ENCODE data around the gene WDR76.
"Not testable (repeated sequence)": the region's sequence is repeated elsewhere in the genome, so short reads cannot be mapped to it uniquely, and the experiment has no call there.

Gene WDR76

GRCh38 chr15:43824302-43825246 is 2.2 kb upstream of the WDR76 start, which contains the start of gene MFAP1:
TSS of gene MFAP1 (minus strand) at chr15:43824690. CDS start at chr15:43824569, 121 bp downstream.
- peak; percentile 94 for DNase-seq

- not testable (repeated sequence) for DNase-seq
These were observed 1.5 kb upstream of the WDR76 start for GRCh38 chr15:43825305-43825704.

GRCh38 chr15:43826029-43826507 is 734 bp upstream of the WDR76 start:
- DNase-seq: no peak

- DNase-seq: no peak
These were observed 1.4 kb downstream of the WDR76 start for GRCh38 chr15:43828061-43828657.

DNA sequence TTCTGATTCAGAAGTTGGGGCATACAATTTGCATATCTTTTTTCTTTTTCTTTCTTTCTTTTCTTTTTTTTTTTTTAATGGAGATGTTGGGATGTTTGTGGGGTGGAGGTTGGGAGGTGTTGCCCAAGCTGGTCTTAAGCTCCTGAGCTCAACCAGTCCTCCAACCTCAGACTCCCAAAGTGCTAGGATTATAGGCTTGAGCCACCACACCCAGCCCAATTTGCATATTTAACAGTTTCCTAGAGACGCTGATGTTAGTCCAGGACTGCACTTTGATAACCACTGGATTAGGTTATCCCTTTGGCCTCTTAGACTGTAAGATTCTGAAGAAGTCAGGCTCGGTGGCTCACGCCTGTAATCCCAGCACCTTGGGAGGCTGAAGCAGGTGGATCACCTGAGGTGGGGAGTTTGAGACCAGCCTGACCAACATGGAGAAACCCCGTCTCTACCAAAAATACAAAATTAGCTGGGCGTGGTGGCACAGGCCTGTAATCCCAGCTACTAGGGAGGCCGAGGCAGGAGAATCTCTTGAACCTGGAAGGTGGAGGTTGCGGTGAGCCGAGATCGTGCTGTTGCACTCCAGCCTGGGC is 3.2 kb downstream of the WDR76 start:
- not testable (repeated sequence) for DNase-seq

DNA sequence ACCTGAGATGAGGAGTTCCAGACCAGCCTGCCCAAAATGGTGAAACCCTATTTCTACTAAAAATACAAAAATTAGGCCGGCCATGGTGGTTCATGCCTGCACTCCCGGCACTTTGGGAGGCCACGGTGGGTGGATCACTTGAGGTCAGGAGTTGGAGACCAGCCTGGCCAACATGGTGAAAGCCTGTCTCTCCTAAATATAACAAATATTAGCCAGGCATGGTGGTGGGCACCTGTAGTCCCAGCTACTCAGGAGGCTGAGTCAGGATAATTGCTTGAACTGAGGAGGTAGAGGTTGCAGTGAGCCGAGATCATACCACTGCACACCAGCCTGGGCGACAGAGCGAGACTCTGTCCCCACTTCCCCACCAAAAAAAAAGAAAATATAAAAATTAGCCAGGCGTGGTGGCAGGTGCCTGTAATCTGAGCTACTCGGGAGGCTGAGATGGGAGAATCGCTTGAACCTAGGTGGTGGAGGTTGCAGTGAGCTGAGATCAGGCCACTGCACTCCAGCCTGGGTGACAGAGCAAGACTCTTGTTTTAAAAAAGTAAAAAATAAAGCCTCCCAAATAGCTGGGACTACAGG is 4.0 kb downstream of the WDR76 start:
- DNase-seq: not testable (repeated sequence)

GRCh38 chr15:43831519-43832052 is 4.8 kb downstream of the WDR76 start:
- not testable (repeated sequence) for DNase-seq

DNA sequence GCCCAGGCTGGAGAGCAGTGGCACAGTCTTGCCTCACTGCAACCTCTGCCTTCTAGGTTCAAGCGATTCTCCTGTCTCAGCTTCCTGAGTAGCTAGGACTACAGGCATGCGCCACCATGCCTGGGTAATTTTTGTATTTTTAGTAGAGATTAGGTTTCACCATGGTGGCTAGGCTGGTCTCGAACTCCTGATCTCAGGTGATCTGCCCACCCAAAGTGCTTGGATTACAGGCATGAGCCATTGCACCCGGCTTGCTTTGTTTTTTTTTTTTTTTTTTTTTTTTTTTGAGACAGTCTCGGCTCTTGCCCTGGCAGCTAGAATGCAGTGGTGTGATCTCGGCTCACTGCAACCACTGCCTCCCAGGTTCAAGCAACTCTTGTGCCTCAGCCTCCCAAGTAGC is 5.7 kb downstream of the WDR76 start:
- not testable (repeated sequence) for DNase-seq

DNA sequence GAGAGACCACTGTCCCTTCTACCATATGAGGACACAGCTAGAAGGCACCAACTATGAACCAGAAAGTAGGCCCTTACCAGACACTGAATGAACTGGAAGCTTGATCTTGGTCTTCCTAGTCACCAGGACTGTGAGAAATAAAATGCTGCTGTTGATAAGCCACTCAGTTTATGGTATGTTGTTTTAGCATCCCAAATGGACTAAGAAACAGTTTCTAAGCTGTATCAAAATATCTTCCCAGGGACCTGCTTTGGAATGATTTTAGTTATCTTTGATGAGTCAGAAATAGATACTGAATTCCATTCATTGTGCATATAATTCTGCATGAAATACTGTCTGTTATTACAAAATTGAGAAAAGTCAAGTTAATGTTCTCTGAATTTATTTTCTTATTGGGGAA is 18.6 kb downstream of the WDR76 start:
- no peak for DNase-seq

DNA sequence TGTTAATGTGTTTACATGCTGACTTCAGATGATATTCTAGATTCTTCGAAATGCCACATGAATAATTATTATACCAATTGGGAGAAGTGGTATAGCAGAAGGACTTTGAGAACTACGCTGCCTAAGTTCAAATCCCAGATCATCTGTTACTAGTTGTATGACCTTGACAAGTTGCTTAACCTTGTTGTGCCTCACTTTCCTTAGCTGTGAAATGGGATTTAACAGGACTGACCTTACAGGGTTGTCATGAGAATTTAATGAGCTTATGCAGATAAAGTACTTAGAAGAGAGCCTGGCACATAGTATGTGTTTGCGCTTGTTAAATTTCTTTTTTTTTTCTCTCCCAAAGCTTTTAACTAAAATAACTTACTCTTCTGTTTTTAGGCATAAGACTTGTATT is 24.4 kb downstream of the WDR76 start:
- DNase-seq: no peak

DNA sequence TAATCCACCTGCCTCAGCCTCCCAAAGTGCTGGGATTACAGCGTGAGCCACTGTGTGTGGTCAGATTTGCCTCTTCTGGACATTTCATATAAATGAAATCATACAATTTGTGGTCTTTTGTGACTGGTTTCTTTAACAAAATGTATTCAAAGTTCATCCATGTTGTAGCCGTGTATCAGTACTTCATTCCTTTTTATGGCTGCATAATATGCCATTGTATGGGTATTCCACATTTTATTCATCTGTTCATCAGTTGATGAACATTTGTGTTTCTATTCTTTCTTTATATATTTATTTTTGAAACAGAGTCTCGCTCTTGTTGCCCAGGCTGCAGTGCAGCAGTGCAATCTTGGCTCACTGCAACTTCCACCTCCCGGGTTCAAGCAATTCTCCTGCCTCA is 25.8 kb downstream of the WDR76 start:
- no peak for DNase-seq

GRCh38 chr15:43854801-43855200 is 28.0 kb downstream of the WDR76 start:
- no peak for DNase-seq

DNA sequence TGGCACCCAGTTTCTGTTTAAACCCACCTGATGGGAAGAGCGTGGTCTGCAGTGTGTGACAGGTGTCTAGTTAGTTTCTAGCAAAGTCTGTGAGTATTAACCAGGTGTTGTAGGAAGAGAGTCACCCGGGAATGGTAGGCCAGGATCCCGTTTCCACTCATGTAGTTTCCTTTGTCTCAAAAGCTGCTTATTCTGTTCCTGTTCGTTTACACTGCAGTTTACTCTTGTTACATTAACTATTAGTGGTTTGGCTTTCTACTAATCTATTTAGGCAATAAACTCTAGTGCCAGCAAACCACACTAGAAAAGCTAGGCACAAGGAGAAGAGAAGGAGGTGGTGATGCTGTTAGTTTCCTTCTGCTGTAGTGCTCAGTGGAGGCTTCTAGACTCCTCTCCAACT is 32.7 kb downstream of the WDR76 start:
- no peak for DNase-seq

DNA sequence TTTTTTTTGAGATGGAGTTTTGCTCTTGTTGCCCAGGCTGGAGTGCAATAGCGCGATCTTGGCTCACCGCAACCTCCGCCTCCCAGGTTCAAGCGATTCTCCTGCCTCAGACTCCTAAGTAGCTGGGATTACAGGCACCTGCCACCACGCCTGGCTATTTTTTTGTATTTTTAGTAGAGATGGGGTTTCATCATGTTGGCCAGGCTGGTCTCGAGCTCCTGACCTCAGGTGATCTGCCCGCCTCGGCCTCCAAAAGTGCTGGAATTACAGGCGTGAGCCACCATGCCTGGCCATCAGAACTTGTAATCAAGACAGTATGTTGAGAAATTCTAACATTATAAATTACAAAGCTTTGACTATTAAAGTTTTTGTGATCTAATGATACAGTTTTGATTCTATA is 39.8 kb downstream of the WDR76 start:
- DNase-seq: not testable (repeated sequence)

DNA sequence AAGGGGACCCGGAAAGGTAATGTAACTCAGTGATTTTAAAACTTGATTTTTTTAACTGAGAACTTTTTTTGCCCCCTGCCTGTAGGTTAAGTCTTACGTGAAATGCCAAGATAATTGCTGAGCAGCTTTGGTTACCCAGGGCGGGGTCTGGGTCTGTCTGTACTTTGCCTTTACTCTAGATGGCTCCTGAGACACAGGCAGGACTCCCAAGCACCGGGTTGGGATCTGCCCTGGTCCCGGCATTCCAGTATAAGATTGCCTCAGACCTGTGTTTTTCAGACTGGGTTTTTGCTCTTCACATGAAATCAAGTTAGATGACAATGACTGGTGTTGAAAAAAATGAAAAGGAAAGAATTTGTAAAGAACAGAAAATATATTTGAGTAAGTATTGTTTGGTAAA is 40.3 kb downstream of the WDR76 start:
- DNase-seq: no peak

DNA sequence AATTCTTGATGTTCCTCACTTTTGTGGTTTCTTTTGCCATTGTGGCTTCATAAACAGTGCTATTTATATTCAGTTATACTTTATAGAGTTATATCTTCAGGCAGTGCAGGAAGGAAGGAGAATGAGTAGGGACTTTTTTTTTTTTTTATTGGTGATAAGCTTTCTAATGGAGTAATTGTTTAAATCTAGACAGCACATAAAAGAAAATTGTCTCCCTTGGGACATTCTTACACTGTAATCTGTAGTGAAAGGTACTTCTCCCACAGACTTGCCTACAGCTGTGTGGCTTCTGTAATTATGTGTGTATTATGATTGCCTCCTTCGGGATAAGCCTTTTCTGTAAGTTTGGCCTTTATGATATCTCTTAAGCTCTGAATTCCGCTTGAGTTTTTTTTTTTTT is 41.6 kb downstream of the WDR76 start:
- DNase-seq: no peak

GRCh38 chr15:43871835-43872234 is 45.0 kb downstream of the WDR76 start:
- no peak for DNase-seq

- DNase-seq: peak; percentile 9
These were observed 45.7 kb downstream of the WDR76 start for GRCh38 chr15:43872416-43873020.

DNA sequence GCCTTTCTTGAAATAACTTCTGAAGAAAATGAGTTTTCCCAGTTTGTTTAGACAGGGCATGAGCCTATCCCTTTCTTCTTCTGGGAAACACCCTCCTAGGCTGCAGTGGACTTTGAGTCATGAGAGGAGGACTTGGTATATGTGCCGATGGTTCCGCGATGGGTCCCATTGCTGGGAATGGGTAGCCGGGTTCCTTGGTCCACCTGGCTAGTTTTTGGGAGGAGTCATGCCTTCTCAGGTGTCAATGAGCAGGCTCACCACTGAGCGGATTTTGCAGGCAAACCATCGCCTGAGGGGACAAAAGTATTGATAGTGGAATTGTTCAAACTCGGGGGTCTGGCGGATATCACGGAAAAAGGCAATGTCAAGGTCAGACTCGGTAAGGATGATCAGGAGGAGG is 46.8 kb downstream of the WDR76 start:
- no peak for DNase-seq

DNA sequence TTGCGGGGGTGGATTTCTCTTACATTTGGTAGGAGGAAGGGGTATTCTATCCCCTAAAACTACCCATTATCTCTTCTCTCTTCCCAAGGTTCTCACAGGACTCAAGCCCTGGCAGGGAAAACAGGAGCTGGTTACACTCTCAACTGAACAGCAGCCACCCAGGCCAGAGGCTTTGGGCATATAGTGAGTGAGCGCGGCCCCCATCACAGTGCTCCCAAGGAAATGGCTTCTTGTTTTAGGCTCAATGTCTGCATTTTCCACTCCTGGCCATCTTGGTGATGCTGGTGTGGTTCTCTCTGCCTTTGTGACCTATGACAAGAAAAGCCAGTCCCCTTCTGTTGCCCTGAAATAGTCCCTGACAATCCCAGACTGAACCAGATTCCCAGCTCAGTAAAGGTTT is 50.1 kb downstream of the WDR76 start:
- no peak for DNase-seq

GRCh38 chr15:43877371-43877770 is 50.6 kb downstream of the WDR76 start:
- DNase-seq: no peak

DNA sequence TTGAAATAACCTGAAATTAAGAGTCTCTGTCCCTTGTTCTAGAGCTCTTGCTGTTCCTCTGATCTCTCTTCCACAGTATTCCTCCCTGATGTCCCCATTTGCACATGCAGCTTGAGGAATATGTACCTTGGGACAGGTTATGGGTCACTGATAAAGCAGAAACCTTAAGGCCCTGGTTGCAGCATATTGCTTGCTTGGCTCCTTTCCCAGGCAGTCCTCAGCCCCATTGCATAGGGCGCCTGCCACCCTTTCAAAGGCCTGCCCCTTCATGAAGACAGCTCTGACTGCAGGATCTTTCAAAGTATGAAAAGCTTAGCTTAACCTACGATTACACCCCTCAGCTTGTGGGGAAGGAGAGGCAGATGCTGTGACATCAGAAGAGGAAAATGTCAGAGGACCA is 51.6 kb downstream of the WDR76 start:
- DNase-seq: no peak

Measured in GDM1 (cell line).